SK-N-MC (cell line): ENCODE measurements around the gene MRLN.

ENCODE experiments used
- DNase-seq: peaks from one replicate; pipeline ENCODE4 v3.0.0-alpha.2; 2011; ENCODE audit warnings: low read depth, low spot score
- H3K27ac ChIP-seq: fragments of 200-600 bp; sonication (generic); 2 replicates; pipeline ENCODE4 v1.5.1; 2016; ENCODE audit warnings: mixed run types
- H3K36me3 ChIP-seq: fragments of 200-600 bp; sonication (generic); 2 replicates; pipeline ENCODE4 v1.6.1; 2017; ENCODE audit warnings: antibody characterized with exemption, low read length, mixed read lengths; ENCODE audit not compliant: insufficient read depth
- H3K4me3 ChIP-seq: fragments of 200-600 bp; sonication (generic); 2 replicates; pipeline ENCODE4 v1.5.1; 2016
- H3K9ac ChIP-seq: fragments of 200-600 bp; sonication (generic); 2 replicates; pipeline ENCODE4 v1.8.0; 2017; ENCODE audit warnings: mixed run types, mixed read lengths; ENCODE audit not compliant: insufficient read length
- H3K9me3 ChIP-seq: fragments of 200-600 bp; sonication (generic); 2 replicates; pipeline ENCODE4 v1.6.1; 2017; ENCODE audit warnings: low read depth, mild to moderate bottlenecking, antibody characterized with exemption, low read length, moderate library complexity, mixed read lengths
- EZH2 ChIP-seq: fragments of 200-600 bp; sonication (generic); IDR thresholded peaks from one replicate; pipeline ENCODE4 v1.6.1; 2017; ENCODE audit warnings: antibody characterized with exemption
- FOXP2 ChIP-seq: optimal IDR thresholded peaks from 2 replicates; pipeline ENCODE3; 2011; ENCODE audit warnings: mild to moderate bottlenecking, moderate library complexity; ENCODE audit not compliant: insufficient read depth; ENCODE audit errors: extremely low read length, control extremely low read depth
- POLR2AphosphoS5 ChIP-seq: IDR thresholded peaks from 2 replicates; pipeline ENCODE4 v1.6.1; 2012; ENCODE audit warnings: mild to moderate bottlenecking, low read depth, low read length, borderline replicate concordance

Gene MRLN

DNA sequence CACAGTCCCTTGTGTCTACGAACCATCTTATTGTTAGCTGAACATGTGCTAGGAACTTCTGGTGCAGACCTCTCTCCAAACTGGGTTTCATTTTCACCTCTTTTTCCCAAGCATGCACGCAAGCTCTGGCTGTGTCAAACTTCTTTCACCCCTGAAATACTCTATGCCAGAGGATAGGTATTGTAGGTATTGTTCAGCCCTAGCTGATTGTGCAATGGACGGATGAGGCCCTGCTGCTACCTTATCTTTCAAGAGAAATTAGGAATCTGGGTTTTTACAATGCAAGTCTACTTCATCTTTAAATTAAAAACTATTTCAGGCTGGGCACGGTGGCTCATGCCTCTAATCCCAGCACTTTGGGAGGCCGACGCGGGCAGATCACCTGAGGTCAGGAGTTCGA, 28.3 kb upstream of the MRLN start:
- Histone ChIP-seq H3K9ac (no peak overlapping the region), H3K9me3 (no peaks in the 10 kb centered on the region), H3K27ac (no peak overlapping the region), H3K4me3 (no peak overlapping the region), H3K36me3 (no peaks in the 10 kb centered on the region)
- no peak for TF ChIP-seq FOXP2
- TF ChIP-seq EZH2, result no peak
- no peak for TF ChIP-seq POLR2AphosphoS5
- no peak for DNase-seq

DNA sequence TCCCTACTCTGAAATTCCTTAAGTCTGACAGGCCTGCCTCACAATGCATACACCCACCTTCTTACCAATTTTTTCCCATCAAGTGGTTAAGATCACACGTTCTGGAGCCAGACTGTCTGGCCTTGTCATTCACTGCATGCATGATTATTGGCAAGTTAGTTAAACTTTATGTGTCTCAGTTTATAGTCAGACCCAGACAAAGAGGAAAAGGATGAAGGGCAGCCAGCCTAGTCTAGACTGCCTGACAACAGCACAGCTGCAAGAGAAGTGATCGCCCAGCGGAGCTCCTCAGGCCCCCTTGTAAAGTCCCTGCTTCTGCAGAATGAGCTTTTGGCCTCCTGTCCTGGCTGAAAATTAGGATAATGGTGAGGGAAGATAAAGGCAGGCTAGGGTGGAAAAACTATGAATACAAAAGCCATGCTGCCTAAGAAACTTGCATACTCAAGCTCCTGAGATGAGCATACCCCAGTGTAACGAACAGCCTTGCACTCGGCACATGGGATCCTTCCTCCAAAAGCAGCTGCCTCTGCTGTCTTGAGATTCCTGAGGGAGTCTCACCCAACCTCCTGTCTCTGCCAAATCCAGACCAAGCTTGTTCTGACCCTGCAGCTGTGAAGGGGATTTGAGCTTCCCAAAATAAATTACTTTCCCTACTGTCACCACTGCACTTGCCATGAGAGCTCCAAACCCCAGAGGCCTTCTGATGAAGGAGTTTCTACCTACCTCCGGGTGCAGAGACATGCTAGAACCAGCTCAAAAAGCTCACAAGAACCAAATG, 26.7 kb upstream of the MRLN start:
- no peak for TF ChIP-seq FOXP2
- TF ChIP-seq POLR2AphosphoS5, result no peak
- no peak for TF ChIP-seq EZH2
- Histone ChIP-seq H3K9ac (no peak overlapping the region), H3K4me3 (no peak overlapping the region), H3K36me3 (no peaks in the 10 kb centered on the region), H3K27ac (no peak overlapping the region), H3K9me3 (no peaks in the 10 kb centered on the region)
- no peak for DNase-seq

DNA sequence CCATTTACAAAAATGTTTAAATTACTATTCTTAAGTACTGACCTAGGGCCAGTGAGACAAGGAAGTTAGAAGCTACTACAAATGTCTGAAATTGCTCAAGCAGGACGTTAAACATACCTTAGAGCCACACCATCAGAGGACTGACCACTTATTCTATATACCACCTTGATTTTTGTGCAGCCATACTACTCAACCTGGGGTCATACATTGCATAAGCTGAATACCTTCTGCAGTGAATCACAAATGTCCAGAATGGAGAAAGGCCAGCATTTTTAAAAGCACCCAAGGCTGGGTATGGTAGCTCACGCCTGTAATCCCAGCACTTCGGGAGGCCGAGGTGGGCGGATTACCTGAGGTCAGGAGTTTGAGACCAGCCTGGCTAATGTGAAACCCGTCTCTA, 21.2 kb upstream of the MRLN start:
- DNase-seq, result no peak
- no peaks in the 10 kb centered on the region for H3K9me3 ChIP-seq
- H3K9ac ChIP-seq, result no peak overlapping the region
- TF ChIP-seq FOXP2 (no peak), POLR2AphosphoS5 (no peak), EZH2 (no peak)
- no peak overlapping the region for H3K27ac ChIP-seq
- no peaks in the 10 kb centered on the region for H3K36me3 ChIP-seq
- no peak overlapping the region for H3K4me3 ChIP-seq

DNA sequence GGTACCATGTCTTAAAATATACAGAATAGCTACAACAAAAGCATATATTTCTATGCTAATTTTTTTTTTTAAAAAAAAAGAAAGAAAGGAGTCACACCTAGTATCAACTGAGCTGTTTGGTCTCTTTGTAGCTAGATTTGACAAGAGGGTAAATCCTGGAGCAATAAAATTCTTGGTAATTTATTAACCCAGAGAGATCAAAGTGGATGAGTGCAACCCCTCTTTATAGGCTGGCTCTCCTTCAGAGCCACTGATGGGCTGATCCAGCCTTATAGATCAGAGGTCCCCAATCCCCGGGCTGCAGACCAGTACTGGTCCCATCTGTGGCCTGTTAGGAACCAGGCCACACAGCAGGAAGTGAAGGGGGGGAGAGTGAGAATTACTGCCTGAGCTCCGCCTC, 19.8 kb upstream of the MRLN start:
- no peak for DNase-seq
- Histone ChIP-seq H3K4me3 (no peak overlapping the region), H3K27ac (no peak overlapping the region), H3K9ac (no peak overlapping the region), H3K9me3 (no peaks in the 10 kb centered on the region), H3K36me3 (no peaks in the 10 kb centered on the region)
- TF ChIP-seq FOXP2 (no peak), POLR2AphosphoS5 (no peak), EZH2 (no peak)

DNA sequence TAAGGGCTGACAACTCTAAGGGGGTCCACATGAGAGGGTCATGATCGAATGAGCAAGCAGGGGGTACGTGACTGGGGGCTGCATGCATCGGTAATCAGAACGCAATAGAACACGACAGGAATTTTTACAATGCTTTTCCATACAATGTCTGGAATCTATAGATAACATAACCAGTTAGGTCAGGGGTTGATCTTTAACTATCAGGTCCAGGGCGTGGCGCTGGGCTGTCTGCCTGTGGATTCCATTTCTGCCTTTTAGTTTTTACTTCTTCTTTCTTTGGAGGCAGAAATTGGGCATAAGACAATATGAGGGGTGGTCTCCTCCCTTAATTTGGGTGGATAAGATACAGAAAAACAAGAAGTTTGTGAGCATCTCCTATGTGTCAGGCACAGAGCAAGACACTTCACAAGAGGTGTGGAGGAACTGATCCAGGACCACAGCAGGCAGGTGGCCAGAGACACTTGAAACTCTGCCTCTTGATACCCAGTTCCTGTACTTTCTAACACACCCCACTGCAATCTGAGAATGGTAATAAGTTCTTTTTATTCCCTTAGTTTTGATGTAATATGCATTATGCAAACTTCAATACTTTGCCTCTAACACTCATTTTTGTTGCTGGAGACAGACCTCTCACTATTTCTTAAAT, 18.0 kb upstream of the MRLN start:
- no peaks in the 10 kb centered on the region for H3K9me3 ChIP-seq
- H3K4me3 ChIP-seq, result no peak overlapping the region
- H3K36me3 ChIP-seq, result no peaks in the 10 kb centered on the region
- H3K27ac ChIP-seq, result no peak overlapping the region
- no peak for DNase-seq
- no peak overlapping the region for H3K9ac ChIP-seq
- TF ChIP-seq POLR2AphosphoS5 (no peak), FOXP2 (no peak), EZH2 (no peak)

DNA sequence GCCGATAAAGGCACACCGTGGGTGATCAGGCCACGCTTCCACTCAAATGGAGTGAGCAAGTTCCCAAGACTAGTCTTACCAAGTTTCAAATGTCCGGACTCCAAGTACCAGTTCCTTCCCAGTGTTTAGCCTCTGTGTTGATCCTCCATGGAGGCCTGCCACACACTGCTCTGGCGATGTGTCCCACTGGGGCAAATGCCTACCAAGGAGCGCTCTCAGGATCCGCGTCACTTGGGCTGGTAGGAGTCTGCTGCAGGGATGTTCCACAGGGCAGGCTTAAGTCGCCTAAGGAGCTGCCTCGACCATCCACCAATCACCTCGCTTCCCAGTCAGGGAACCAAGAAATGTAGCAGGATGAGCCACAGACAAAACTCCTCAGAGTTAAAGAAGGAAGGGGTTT, 17.4 kb upstream of the MRLN start:
- Histone ChIP-seq H3K36me3 (no peaks in the 10 kb centered on the region), H3K4me3 (no peak overlapping the region), H3K27ac (no peak overlapping the region), H3K9ac (no peak overlapping the region), H3K9me3 (no peaks in the 10 kb centered on the region)
- TF ChIP-seq FOXP2, result no peak
- no peak for TF ChIP-seq EZH2
- no peak for TF ChIP-seq POLR2AphosphoS5
- no peak for DNase-seq

DNA sequence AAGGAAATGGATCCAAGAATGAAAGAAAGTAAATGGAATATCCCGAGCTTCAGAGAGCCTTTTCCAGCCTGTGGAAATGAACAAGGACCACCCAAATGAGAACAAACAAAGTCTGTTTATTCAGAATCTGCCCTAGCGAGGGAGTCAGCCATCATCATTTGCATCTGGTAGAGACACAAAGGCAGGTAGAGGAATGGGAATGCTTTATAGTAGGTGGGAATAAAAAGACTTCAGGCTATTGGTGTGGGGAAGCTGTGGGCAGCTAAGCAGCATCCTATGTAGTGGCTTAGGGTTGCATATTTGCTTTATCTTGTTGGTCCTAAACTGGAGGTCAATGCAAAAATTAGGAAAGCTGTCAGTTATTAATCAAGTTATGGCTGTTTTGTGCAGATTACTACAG, 9.2 kb upstream of the MRLN start:
- Histone ChIP-seq H3K9ac (no peak overlapping the region), H3K27ac (no peak overlapping the region), H3K36me3 (no peaks in the 10 kb centered on the region), H3K9me3 (no peaks in the 10 kb centered on the region), H3K4me3 (no peak overlapping the region)
- TF ChIP-seq POLR2AphosphoS5 (no peak), FOXP2 (no peak), EZH2 (no peak)
- DNase-seq, result no peak

DNA sequence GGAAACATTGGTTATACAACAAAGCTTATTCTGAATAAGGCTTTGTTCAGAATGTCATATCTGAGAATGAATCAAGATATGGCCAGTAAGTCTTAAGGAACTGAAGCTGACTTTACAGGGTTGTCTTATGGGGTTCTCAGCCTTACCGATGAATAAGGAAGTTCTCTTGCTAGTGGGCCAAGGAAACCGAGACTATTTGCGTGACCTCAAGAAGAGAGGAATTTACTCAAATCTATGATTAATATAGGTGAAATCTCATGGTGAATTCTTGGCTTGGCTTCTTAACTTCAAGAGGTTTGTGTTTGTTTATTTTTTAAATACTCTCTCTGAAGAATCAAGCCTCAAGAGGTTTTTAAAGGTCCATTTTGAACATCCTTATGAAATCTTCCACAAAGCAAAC, 4.7 kb upstream of the MRLN start:
- no peaks in the 10 kb centered on the region for H3K9me3 ChIP-seq
- no peak overlapping the region for H3K9ac ChIP-seq
- no peak for DNase-seq
- no peak overlapping the region for H3K4me3 ChIP-seq
- TF ChIP-seq EZH2 (no peak), POLR2AphosphoS5 (no peak), FOXP2 (no peak)
- H3K27ac ChIP-seq, result no peak overlapping the region
- H3K36me3 ChIP-seq, result no peaks in the 10 kb centered on the region
